Type B pancreatic cell (in vitro differentiated cells): Measurements from ENCODE around the gene IGSF3. TPM values are rescaled to one million over a fixed set of nuclear protein-coding genes. Genes with fewer than 3 reads are reported as not detected.

Experiments used
- DNase-seq: peaks from one replicate; pipeline ENCODE4 v3.0.0; 2021; ENCODE audit warnings: mixed read lengths; ENCODE audit not compliant: unreplicated experiment; ENCODE audit errors: extremely low spot score
- H3K27ac Mint-ChIP-seq: 2 replicates; pipeline ENCODE4 v1.8.0; 2021; ENCODE audit warnings: mild to moderate bottlenecking, mixed read lengths
- H3K27me3 Mint-ChIP-seq: 2 replicates; pipeline ENCODE4 v1.8.0; 2021; ENCODE audit warnings: mixed read lengths
- H3K36me3 Mint-ChIP-seq: 2 replicates; pipeline ENCODE4 v1.8.0; 2021; ENCODE audit warnings: mixed read lengths
- H3K4me1 Mint-ChIP-seq: one replicate; pipeline ENCODE4 v1.8.0; 2021; ENCODE audit warnings: mixed read lengths; ENCODE audit not compliant: unreplicated experiment
- H3K4me3 Mint-ChIP-seq: 2 replicates; pipeline ENCODE4 v1.8.0; 2021; ENCODE audit warnings: mild to moderate bottlenecking, mixed read lengths
- H3K9me3 Mint-ChIP-seq: 2 replicates; pipeline ENCODE4 v1.8.0; 2021; ENCODE audit warnings: mixed read lengths
- total RNA-seq: library from RNA; stranded (reverse); gene quantifications from 2 replicates; pipeline ENCODE4 v1.2.1, GENCODE V29; 2021; ENCODE audit warnings: low replicate concordance
- TF ChIP-seq, protein P1 (sequence below): fragments of 200-600 bp; sonication (generic); conservative IDR thresholded peaks from 2 replicates; pipeline ENCODE4 v1.5.0; 2021; ENCODE audit warnings: antibody characterized with exemption, mild to moderate bottlenecking

The IGSF3 gene
- total RNA-seq, 1 donor from 2014 or later: 42.9 TPM

DNA sequence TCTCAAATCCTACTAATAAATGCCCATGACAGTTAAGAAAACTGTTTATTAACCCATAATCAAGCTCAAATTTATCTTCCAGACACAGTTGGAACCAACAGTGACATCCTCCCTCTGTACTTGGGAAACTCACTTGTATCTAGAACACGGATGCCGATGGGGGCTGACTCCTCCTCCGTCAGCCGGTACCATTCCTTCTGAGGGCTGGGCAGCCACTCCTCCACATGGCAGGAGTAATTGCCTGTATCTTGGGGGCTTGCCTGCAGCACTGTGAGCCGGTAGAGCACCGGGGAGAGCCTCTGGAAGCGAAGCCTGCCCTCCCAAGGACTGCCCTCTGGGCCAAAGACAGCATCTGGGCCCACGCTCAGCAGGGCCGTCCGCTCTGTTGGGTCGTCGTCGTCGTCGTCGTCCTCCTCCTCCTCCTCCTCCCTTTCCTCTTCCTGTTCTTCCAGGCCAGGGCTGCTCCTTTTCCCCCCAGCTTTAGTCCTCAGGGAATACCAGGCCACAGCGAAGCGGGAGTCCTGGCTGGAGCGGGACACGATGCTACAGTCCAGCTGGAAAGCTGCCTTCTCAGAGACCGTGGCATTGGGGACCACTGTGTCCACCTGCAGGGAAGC is 88.2 kb downstream of the IGSF3 start:
- no peaks in the 10 kb centered on the region for H3K9me3 Mint-ChIP-seq
- peaks cover 8% of the 10 kb centered on the region for H3K4me1 Mint-ChIP-seq
- no peaks in the 10 kb centered on the region for H3K27me3 Mint-ChIP-seq
- no peak overlapping the region for H3K27ac Mint-ChIP-seq
- TF ChIP-seq, protein P1, sequence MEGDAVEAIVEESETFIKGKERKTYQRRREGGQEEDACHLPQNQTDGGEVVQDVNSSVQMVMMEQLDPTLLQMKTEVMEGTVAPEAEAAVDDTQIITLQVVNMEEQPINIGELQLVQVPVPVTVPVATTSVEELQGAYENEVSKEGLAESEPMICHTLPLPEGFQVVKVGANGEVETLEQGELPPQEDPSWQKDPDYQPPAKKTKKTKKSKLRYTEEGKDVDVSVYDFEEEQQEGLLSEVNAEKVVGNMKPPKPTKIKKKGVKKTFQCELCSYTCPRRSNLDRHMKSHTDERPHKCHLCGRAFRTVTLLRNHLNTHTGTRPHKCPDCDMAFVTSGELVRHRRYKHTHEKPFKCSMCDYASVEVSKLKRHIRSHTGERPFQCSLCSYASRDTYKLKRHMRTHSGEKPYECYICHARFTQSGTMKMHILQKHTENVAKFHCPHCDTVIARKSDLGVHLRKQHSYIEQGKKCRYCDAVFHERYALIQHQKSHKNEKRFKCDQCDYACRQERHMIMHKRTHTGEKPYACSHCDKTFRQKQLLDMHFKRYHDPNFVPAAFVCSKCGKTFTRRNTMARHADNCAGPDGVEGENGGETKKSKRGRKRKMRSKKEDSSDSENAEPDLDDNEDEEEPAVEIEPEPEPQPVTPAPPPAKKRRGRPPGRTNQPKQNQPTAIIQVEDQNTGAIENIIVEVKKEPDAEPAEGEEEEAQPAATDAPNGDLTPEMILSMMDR: no peak
- no peak overlapping the region for H3K4me3 Mint-ChIP-seq
- no peak for DNase-seq
- peaks cover 35% of the 10 kb centered on the region for H3K36me3 Mint-ChIP-seq

DNA sequence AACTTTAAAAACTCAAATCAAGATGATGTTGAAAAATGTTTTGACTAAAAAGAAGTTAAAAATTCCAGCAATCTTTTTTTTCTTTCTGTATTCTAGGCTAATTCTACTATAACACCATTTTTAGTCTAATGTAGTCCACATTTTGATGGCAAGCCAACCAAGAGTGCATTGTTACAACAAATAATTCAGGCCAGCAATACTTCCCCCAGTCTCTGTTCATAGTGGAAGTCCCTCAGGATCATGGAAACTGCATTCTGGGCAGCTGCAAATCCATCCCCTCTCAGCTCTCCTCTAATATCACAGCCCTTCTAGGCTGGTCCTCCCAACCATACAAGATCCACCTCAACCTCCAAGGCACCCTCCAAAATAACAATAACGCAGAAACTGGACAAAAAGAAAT is 89.0 kb downstream of the IGSF3 start:
- DNase-seq: no peak
- Mint-ChIP-seq H3K27ac (no peak overlapping the region), H3K4me3 (no peak overlapping the region), H3K4me1 (peaks cover 8% of the 10 kb centered on the region), H3K36me3 (peaks cover 33% of the 10 kb centered on the region), H3K27me3 (no peaks in the 10 kb centered on the region), H3K9me3 (no peaks in the 10 kb centered on the region)
- TF ChIP-seq, protein P1: no peak

DNA sequence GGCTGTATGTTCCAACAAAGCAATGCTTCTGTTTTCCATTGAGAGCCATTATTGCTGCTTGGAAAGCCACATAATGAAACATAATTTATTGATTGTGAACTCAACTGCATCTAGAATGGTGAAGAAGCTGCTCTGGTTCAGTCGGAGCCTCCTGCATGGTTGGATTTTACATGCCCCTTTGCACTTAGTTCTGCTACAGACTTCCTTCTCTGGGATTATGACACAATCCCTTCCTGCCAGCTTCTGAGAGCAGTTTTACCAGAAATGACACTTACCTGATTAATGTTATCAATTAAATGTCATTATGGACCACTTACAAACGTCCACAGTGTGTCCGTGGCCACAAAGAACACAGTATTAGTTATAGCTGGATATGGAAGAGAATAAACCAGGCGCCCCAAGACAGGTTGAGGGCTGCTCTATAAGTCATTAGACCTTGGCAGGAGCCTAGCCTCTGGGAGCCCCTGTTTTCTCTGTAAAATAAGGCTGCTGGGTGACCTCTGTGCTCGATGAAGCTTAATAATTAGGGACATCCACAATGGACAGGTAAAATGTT is 89.7 kb downstream of the IGSF3 start:
- TF ChIP-seq, protein P1: no peak
- H3K4me1 Mint-ChIP-seq: peaks cover 8% of the 10 kb centered on the region
- no peak for DNase-seq
- no peak overlapping the region for H3K27ac Mint-ChIP-seq
- peaks cover 31% of the 10 kb centered on the region for H3K36me3 Mint-ChIP-seq
- no peaks in the 10 kb centered on the region for H3K9me3 Mint-ChIP-seq
- H3K27me3 Mint-ChIP-seq: peaks cover 3% of the 10 kb centered on the region
- H3K4me3 Mint-ChIP-seq: no peak overlapping the region

DNA sequence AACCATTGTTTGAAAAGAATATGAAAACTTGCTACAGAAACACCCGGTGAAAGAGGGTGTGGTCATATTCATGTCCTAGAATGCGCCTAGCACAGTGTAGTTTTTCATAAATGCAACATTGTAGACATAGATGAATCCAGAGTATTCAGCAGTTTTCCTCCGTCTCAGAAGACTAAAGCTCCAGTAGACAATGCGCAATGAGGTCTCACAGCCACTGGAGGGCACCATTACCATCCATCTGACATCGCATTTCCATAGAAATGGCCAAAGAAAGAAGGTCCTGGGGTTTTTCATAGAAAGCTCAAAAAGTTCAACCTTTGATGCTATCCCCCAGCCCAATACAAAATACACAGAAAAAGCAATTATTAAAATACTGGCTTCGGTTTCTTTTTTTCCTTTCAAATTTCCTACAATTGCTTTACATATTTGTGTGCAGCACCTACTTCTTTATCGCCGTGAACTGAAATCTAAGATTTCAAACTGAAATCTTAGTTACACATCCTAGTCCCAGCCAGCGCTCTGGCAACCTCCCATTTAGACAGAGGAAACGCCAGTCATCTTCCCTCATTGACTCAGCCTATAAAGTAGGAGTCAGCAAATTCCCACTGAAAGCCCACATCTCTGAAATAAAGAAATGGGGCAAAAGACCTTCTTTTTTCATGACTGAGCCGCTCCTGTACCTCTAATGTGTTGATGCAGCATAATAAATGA is 92.8 kb downstream of the IGSF3 start:
- TF ChIP-seq, protein P1: peak; percentile 94
- DNase-seq: no peak
- no peaks in the 10 kb centered on the region for H3K9me3 Mint-ChIP-seq
- peak overlapping the region; percentile 8 for H3K27ac Mint-ChIP-seq
- H3K4me3 Mint-ChIP-seq: no peak overlapping the region
- peaks cover 25% of the 10 kb centered on the region for H3K4me1 Mint-ChIP-seq
- H3K36me3 Mint-ChIP-seq: peaks cover 25% of the 10 kb centered on the region
- peaks cover 11% of the 10 kb centered on the region for H3K27me3 Mint-ChIP-seq

DNA sequence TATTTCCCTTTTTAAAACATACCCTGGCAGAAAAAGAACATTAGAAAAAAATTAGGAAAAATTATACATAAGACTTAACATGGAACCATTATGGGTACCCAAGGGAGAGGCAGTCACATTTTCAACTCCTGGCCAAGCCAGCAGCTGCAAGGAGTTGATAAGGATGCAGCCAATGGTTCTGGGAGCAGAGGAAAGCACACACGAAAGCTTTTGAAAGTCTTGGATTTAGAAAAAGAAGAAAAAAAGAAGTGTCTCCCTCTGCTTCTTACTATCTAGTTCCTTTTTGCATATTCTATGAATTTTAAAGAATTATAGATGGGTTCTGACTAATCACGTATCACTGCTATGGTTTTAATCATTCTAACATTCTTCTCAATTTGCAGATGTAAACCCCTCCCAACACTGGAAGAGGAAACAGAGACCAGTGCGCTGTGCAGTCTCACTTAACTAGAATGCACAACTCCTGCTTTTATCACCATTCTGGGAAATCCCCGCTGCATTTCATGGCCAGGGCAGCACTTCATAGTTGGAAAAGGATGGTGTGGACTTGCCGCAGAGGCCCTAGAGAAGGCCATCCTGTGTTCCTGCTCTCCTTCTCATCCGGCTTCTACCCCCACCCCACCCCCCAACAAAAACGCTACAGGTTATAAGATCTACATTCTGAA is 94.0 kb downstream of the IGSF3 start:
- no peak overlapping the region for H3K27ac Mint-ChIP-seq
- peaks cover 11% of the 10 kb centered on the region for H3K27me3 Mint-ChIP-seq
- no peaks in the 10 kb centered on the region for H3K9me3 Mint-ChIP-seq
- H3K4me3 Mint-ChIP-seq: no peak overlapping the region
- H3K4me1 Mint-ChIP-seq: peaks cover 26% of the 10 kb centered on the region
- no peak for DNase-seq
- TF ChIP-seq, protein P1: no peak
- H3K36me3 Mint-ChIP-seq: peaks cover 18% of the 10 kb centered on the region
